ENCODE data around the gene MAGI2. TPM values are rescaled to one million over a fixed set of nuclear protein-coding genes. Genes with fewer than 3 reads are reported as not detected.
A peak's percentile ranks its signal among the peaks of the same experiment; 100 is the strongest.

Gene MAGI2
- polyA plus RNA-seq, 1 donor: 37.2 TPM

DNA sequence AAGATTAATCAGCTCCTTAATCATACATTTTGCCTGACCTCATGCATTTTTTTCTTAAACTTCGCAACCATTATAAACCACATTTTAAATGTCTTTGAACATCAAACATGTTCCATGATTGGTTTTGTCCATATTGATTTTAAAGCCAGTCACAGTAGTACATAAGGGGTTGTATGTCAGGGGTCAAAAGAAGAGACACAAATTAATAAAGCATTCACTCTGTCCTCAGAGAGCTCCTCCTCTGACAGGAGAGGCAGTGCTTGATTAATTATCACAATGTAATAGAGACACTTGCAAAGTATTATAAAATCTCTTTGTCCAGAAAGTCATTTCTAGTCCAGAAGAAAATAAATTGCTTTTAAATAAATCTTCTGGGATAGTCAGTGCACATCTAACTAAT is 195.5 kb downstream of the MAGI2 start:
- no peak for DNase-seq

DNA sequence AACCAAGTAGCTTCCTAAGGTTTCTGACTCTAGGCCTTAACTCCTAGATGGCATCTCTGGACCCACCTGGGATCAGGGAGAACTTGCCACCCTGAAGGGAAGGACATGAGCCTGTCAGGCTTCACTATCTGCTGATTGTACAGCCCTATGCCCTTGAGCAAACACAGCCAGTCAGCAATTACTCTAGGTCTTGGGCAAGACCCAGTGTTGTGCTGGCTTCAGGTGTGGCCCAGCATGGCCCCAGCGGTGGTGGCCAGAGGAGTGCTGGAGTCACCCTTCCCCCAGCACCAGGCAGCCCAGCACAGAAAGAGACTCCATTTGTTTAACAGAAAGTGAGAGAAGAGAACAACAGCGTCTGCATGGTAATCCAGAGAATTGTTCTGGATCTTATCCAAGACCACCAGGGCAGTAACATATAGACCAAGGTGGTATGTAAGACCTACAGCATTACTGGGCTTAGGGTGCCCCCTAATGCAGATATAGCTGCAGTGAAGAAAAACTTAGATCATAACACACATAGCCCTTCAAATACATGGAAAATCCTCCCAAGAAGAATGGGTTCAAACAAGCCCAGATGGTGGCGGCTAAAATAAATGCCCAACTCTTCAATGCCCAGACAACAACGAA is 207.7 kb downstream of the MAGI2 start:
- no peak for DNase-seq

DNA sequence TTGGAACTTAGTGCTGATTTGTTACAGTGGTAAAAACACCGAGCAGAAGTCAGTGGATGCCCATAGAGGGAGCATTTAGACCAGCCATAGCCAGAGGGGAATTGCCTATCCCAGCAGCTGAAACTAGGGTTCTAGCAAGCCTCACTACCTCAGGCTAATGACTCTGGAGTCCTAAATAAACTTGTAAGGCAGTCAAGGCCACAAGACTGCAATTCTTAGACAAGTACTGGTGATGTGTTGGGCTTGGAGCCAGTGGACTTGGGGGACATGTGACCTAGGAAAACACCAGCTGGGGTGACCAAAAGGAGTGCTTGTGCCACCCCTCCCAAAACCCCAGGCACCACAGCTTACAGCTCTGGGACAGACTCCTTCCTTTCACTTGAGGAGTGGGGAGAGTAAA is 209.0 kb downstream of the MAGI2 start:
- DNase-seq: no peak

GRCh38 chr7:79241288-79242060 is 212.0 kb downstream of the MAGI2 start:
- no peak for DNase-seq

- no peak for DNase-seq
These were observed 213.1 kb downstream of the MAGI2 start for GRCh38 chr7:79240413-79240812.

GRCh38 chr7:79236352-79237028 is 217.0 kb downstream of the MAGI2 start:
- no peak for DNase-seq

- DNase-seq: no peak
These were observed 226.4 kb downstream of the MAGI2 start for GRCh38 chr7:79227044-79227443.

- no peak for DNase-seq
These were observed 232.3 kb downstream of the MAGI2 start for GRCh38 chr7:79221211-79221610.

GRCh38 chr7:79217976-79218626 is 235.4 kb downstream of the MAGI2 start:
- DNase-seq: no peak

- DNase-seq: no peak
These were observed 236.0 kb downstream of the MAGI2 start for GRCh38 chr7:79217468-79217867.

- DNase-seq: no peak
These were observed 237.2 kb downstream of the MAGI2 start for GRCh38 chr7:79216236-79216635.

DNA sequence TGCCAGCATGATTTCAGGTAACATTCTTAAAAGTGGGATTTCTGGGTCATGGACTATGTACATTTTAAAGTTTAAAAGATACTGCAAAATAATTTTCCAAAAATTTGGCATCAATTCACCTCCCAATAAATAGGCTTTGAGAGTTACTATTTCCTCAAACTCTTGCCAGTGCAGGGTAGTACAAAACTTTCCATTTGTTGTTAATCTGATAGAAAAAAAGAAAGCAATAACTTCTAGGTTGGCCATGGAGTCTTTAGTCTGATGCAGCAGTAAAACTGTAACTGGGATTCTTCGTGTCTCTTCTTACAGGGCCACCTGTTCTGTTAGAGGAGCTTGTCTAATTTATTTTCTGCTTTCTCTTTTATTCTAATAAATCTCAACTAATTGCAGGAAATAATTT is 241.1 kb downstream of the MAGI2 start:
- no peak for DNase-seq

GRCh38 chr7:79211724-79212123 is 241.7 kb downstream of the MAGI2 start:
- DNase-seq: no peak

- DNase-seq: no peak
These were observed 253.5 kb downstream of the MAGI2 start for GRCh38 chr7:79199961-79200360.

- no peak for DNase-seq
These were observed 254.2 kb downstream of the MAGI2 start for GRCh38 chr7:79199266-79199665.

- no peak for DNase-seq
These were observed 267.9 kb downstream of the MAGI2 start for GRCh38 chr7:79185605-79186004.

DNA sequence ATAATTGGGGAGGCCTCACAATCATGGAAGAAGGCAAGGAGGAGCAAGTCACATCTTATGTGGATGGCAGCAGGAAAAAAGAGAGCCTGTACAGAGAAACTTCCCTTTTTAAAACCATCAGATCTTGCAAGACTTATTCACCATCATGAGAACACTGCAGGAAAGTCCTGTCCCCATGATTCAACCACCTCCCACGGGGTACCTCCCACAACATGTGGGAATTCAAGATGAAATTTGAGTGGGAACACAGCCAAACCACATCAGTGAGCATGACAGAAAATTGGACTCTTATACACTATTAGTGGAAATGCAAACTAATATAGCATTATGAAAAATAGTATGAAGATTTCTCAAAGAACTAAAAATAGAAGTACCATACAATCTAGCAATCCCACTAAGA is 271.2 kb downstream of the MAGI2 start:
- no peak for DNase-seq

DNA sequence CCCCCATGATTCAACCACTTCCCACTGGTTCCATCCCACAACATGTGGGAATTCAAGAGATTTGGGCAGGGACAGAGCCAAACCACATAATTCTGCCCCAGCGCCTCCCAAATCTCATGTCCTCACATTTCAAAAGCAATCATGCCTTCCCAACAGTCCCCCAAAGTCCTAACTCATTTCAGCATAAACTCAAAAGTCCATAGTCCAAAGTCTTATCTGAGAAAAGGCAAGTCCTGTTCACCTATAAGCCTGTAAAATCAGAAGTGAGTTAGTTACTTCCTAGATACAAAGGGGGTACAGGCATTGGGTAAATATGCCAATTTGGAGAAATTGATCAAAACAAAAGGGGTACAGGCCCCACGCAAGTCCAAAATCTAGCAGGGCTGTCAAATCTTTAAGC is 272.9 kb downstream of the MAGI2 start:
- no peak for DNase-seq

DNA sequence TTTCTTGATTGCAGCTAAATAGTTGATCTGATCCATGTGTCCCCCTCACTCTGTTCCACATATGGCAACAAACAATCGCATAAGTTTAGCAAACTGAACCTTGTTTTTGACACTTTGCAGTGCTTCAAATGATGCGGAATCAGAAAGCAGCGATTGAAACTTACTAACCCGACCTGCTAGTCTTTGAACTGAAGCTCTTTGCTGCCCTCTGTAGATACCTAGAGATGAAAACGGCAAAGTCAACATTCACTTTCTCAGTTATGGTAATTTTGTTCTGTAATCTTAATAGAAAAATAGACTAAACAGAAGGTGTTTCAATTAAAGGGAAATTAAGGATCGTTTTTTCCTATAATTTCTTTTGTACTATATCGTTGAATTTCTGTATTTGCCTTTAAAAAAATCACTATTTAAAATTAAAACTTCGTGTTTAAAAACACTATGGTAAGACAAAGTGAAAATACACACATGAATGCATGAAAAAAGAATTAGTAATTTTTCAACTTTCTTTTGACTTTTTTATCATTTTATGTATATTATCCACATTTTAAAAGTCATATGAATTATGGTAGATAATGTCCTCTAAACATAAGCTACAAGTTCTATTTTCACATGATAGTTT is 276.5 kb downstream of the MAGI2 start:
- peak; percentile 41 for DNase-seq

- no peak for DNase-seq
These were observed 278.1 kb downstream of the MAGI2 start for GRCh38 chr7:79175374-79175773.

- no peak for DNase-seq
These were observed 288.2 kb downstream of the MAGI2 start for GRCh38 chr7:79165225-79165624.

DNA sequence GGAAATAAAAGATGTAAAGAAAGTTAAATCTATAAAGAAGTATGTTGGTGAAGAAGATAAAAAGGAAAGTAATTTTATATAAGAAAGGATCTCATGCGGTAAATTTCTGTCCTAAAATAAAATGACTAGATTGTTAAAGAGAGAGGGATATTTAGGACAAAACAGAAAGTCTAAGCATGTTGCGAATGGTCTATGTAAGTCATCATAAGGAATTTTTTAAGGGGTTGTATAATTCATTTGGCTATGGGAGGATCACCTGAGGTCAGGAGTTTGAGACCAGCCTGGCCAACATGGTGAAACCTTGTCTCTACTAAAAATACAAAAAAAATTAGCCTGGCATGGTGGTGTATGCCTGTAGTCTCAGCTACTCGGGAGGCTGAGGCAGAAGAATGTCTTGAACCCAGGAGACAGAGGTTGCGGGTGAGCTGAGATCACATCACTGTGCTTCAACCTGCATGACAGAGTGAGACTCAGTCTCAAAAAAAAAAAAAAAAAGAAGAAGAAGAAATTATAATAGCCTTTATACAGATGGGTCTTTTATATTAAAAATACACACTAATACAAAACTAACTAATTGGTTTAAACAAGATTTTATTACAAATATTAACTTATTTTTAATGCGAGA is 294.3 kb downstream of the MAGI2 start:
- DNase-seq: no peak

Measured in left kidney (tissue), 2 donors.